ENCODE data around the gene TMED4. TPM values are rescaled to one million over a fixed set of nuclear protein-coding genes. Genes with fewer than 3 reads are reported as not detected.

The TMED4 gene
- total and polyA plus RNA-seq, 2 of the 13 experiments (the other 11 are each of a cell fraction or from before 2014, with no cell fraction given) = 81.4 to 109 TPM

- TF ChIP-seq ZUFSP (CRISPR knock-in tag; IDR thresholded peaks at IDR 0.05; ENCODE audit: borderline replicate concordance) (no peak), ZNF788 (CRISPR knock-in tag; IDR thresholded peaks at IDR 0.05; ENCODE audit: borderline replicate concordance) (peak; percentile 34; the same call in 1 of the 2 replicates), IRF9 (CRISPR knock-in tag; IDR thresholded peaks at IDR 0.05; ENCODE audit: borderline replicate concordance) (no peak), CSRNP2 (CRISPR knock-in tag; conservative IDR thresholded peaks at IDR 0.05; ENCODE audit: low read depth) (no peak), ZZZ3 (CRISPR knock-in tag; IDR thresholded peaks at IDR 0.05; ENCODE audit: borderline replicate concordance) (no peak), ZNF121 (CRISPR knock-in tag; IDR thresholded peaks at IDR 0.05) (no peak), POLR2AphosphoS2 (IDR thresholded peaks at IDR 0.05; ENCODE audit: low read depth, low read length) (no peak), AGO1 (IDR thresholded peaks at IDR 0.05; ENCODE audit: low read depth, low read length, poor library complexity, severe bottlenecking) (no peak), PCBP2 (optimal IDR thresholded peaks at IDR 0.05; ENCODE audit: low read depth, low read length, poor library complexity, severe bottlenecking) (no peak), TARDBP (CRISPR knock-in tag; IDR thresholded peaks at IDR 0.05) (peak; percentile 90), RBM39 (IDR thresholded peaks at IDR 0.05; ENCODE audit: low read depth, low read length, poor library complexity, severe bottlenecking) (no peak), HNRNPL (IDR thresholded peaks at IDR 0.05; ENCODE audit: low read depth, low read length) (no peak), JDP2 (CRISPR knock-in tag; IDR thresholded peaks at IDR 0.05; ENCODE audit: borderline replicate concordance) (no peak), ZBTB7B (CRISPR knock-in tag; IDR thresholded peaks at IDR 0.05) (no peak; the same call in 1 of the 2 replicates), CENPX (CRISPR knock-in tag; IDR thresholded peaks at IDR 0.05) (no peak), MXD4 (CRISPR knock-in tag; IDR thresholded peaks at IDR 0.05) (no peak), ASH2L (IDR thresholded peaks at IDR 0.05; ENCODE audit: insufficient read length, low read depth, low read length) (no peak), KDM3A (CRISPR knock-in tag; IDR thresholded peaks at IDR 0.05; ENCODE audit: low read depth) (peak; percentile 75; the same call in 1 of the 2 replicates), TCF7 (IDR thresholded peaks at IDR 0.05; ENCODE audit: low read depth) (no peak), NCOA5 (CRISPR knock-in tag; IDR thresholded peaks at IDR 0.05) (no peak), ONECUT2 (CRISPR knock-in tag; IDR thresholded peaks at IDR 0.05) (no peak), IKZF4 (CRISPR knock-in tag; IDR thresholded peaks at IDR 0.05; ENCODE audit: borderline replicate concordance, low read depth, not compliant biosample characterization) (no peak)
- TF ChIP-seq, protein P1, sequence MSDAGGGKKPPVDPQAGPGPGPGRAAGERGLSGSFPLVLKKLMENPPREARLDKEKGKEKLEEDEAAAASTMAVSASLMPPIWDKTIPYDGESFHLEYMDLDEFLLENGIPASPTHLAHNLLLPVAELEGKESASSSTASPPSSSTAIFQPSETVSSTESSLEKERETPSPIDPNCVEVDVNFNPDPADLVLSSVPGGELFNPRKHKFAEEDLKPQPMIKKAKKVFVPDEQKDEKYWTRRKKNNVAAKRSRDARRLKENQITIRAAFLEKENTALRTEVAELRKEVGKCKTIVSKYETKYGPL (CRISPR knock-in tag; IDR thresholded peaks at IDR 0.05) = peak; percentile 95
- TF ChIP-seq, protein P2, sequence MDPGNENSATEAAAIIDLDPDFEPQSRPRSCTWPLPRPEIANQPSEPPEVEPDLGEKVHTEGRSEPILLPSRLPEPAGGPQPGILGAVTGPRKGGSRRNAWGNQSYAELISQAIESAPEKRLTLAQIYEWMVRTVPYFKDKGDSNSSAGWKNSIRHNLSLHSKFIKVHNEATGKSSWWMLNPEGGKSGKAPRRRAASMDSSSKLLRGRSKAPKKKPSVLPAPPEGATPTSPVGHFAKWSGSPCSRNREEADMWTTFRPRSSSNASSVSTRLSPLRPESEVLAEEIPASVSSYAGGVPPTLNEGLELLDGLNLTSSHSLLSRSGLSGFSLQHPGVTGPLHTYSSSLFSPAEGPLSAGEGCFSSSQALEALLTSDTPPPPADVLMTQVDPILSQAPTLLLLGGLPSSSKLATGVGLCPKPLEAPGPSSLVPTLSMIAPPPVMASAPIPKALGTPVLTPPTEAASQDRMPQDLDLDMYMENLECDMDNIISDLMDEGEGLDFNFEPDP (CRISPR knock-in tag; conservative IDR thresholded peaks at IDR 0.05) = no peak
Observed at GRCh38 chr7:44561962-44562621, 19.9 kb downstream of the TMED4 start (continued).
